HG03066 (cell line): ENCODE results near the gene POMT1.
"Not testable (repeated sequence)": the region's sequence is repeated elsewhere in the genome, so short reads cannot be mapped to it uniquely, and the experiment has no call there.

Experiments
- ATAC-seq: cut with Tn5 transposase; IDR thresholded peaks from one replicate; pipeline ENCODE4 v1.9.1; 2021; ENCODE audit warnings: low read depth; ENCODE audit not compliant: unreplicated experiment

POMT1 gene

GRCh38 chr9:131492070-131492469 lies 10.6 kb upstream of the POMT1 start:
- ATAC-seq: no peak

- ATAC-seq: no peak
Measured at GRCh38 chr9:131494296-131494870, 8.3 kb upstream of the POMT1 start.

GRCh38 chr9:131495785-131496184 lies 6.9 kb upstream of the POMT1 start:
- no peak for ATAC-seq

- no peak for ATAC-seq
Measured at GRCh38 chr9:131496844-131497405, 5.8 kb upstream of the POMT1 start.

GRCh38 chr9:131499254-131499767 lies 3.4 kb upstream of the POMT1 start:
- ATAC-seq: no peak

- ATAC-seq: no peak
Measured at GRCh38 chr9:131500377-131500776, 2.3 kb upstream of the POMT1 start.

GRCh38 chr9:131500939-131501541 lies 1.7 kb upstream of the POMT1 start:
- ATAC-seq: no peak

GRCh38 chr9:131503626-131504465 lies 1.1 kb downstream of the POMT1 start:
- no peak for ATAC-seq

GRCh38 chr9:131505012-131505411 lies 2.3 kb downstream of the POMT1 start:
- ATAC-seq: no peak

- ATAC-seq: no peak
Measured at GRCh38 chr9:131511416-131511815, 8.7 kb downstream of the POMT1 start.

- ATAC-seq: no peak
Measured at GRCh38 chr9:131511880-131512279, 9.2 kb downstream of the POMT1 start.

GRCh38 chr9:131513177-131513576 lies 10.5 kb downstream of the POMT1 start:
- ATAC-seq: no peak

GRCh38 chr9:131515559-131516031 lies 12.9 kb downstream of the POMT1 start:
- ATAC-seq: not testable (repeated sequence)

- ATAC-seq: no peak
Measured at GRCh38 chr9:131516100-131516499, 13.4 kb downstream of the POMT1 start.

- no peak for ATAC-seq
Measured at GRCh38 chr9:131516930-131517329, 14.2 kb downstream of the POMT1 start.

- ATAC-seq: no peak
Measured at GRCh38 chr9:131517761-131518190, 15.1 kb downstream of the POMT1 start.

GRCh38 chr9:131518553-131518952 lies 15.8 kb downstream of the POMT1 start:
- ATAC-seq: no peak

- ATAC-seq: no peak
Measured at GRCh38 chr9:131520503-131520902, 17.8 kb downstream of the POMT1 start.

GRCh38 chr9:131521203-131521602 lies 18.5 kb downstream of the POMT1 start:
- no peak for ATAC-seq

- ATAC-seq: no peak
Measured at GRCh38 chr9:131521822-131522221, 19.1 kb downstream of the POMT1 start.
